Upper lobe of left lung (tissue), 4 donors: ENCODE results near the gene MAP1S.

Experiments used
- CTCF ChIP-seq, 6 experiments: fragments of 450-650 bp in 4 of 6; fragments of 200-600 bp in 2 of 6; sonication (generic) in 2 of 6; IDR thresholded peaks; one replicate each; pipeline ENCODE4 v1.5.1; 2016 to 2019; ENCODE audit warnings: antibody characterized with exemption in 6 of 6
- POLR2AphosphoS5 ChIP-seq, 2 donors: sonication (generic); formaldehyde crosslinking; IDR thresholded peaks; one replicate each; pipeline ENCODE4 v1.5.1; 2017; ENCODE audit warnings: antibody characterized with exemption in 2 of 2

- TF ChIP-seq CTCF (IDR thresholded peaks at IDR 0.05) (no peak), POLR2AphosphoS5 (IDR thresholded peaks at IDR 0.05) (no peak)
These were observed 732 bp upstream of the MAP1S start for GRCh38 chr19:17718550-17718946.
